ENCODE results near the gene SFRP2.

Gene SFRP2

GRCh38 chr4:153798901-153799693, 10.2 kb upstream of the SFRP2 start:
- H3K4me3 ChIP-seq (ENCODE audit: low read depth, low read length), result no peak overlapping the region
- no peak for DNase-seq (ENCODE audit: low read depth)

GRCh38 chr4:153798420-153798819, 9.5 kb upstream of the SFRP2 start:
- H3K4me3 ChIP-seq (ENCODE audit: low read depth, low read length), result no peak overlapping the region
- DNase-seq (ENCODE audit: low read depth), result no peak

- DNase-seq (ENCODE audit: low read depth), result no peak
- H3K4me3 ChIP-seq (ENCODE audit: low read depth, low read length), result no peak overlapping the region
These were observed 5.1 kb upstream of the SFRP2 start for GRCh38 chr4:153794006-153794405.

GRCh38 chr4:153792618-153793247, 3.9 kb upstream of the SFRP2 start:
- no peak for DNase-seq (ENCODE audit: low read depth)
- peak overlapping the region; percentile 30 for H3K4me3 ChIP-seq (ENCODE audit: low read depth, low read length)

- peak overlapping the region; percentile 30 for H3K4me3 ChIP-seq (ENCODE audit: low read depth, low read length)
- no peak for DNase-seq (ENCODE audit: low read depth)
These were observed 3.1 kb upstream of the SFRP2 start for GRCh38 chr4:153791746-153792617.

GRCh38 chr4:153790962-153791551, 2.2 kb upstream of the SFRP2 start:
- peak overlapping the region; percentile 27 for H3K4me3 ChIP-seq (ENCODE audit: low read depth, low read length)
- DNase-seq (ENCODE audit: low read depth), result no peak

- H3K4me3 ChIP-seq (ENCODE audit: low read depth, low read length), result no peak overlapping the region
- no peak for DNase-seq (ENCODE audit: low read depth)
These were observed 1.6 kb upstream of the SFRP2 start for GRCh38 chr4:153790500-153790865.

- H3K4me3 ChIP-seq (ENCODE audit: low read depth, low read length), result peak overlapping the region; percentile 46
- no peak for DNase-seq (ENCODE audit: low read depth)
These were observed 1.0 kb upstream of the SFRP2 start for GRCh38 chr4:153789741-153790499.

- H3K4me3 ChIP-seq (ENCODE audit: low read depth, low read length), result peak overlapping the region; percentile 46
- no peak for DNase-seq (ENCODE audit: low read depth)
These were observed 851 bp downstream of the SFRP2 start for GRCh38 chr4:153788051-153788412.

GRCh38 chr4:153787575-153787974, 1.3 kb downstream of the SFRP2 start:
- H3K4me3 ChIP-seq (ENCODE audit: low read depth, low read length), result peak overlapping the region; percentile 20
- DNase-seq (ENCODE audit: low read depth), result no peak

- peak overlapping the region; percentile 6 for H3K4me3 ChIP-seq (ENCODE audit: low read depth, low read length)
These were observed 1.8 kb downstream of the SFRP2 start for GRCh38 chr4:153787061-153787560.

GRCh38 chr4:153785910-153786721, 2.8 kb downstream of the SFRP2 start:
- DNase-seq (ENCODE audit: low read depth), result no peak
- no peak overlapping the region for H3K4me3 ChIP-seq (ENCODE audit: low read depth, low read length)

More at GRCh38 chr4:153787061-153787560, 1.8 kb downstream of the SFRP2 start:
- no peak for DNase-seq (ENCODE audit: low read depth)

- no peak overlapping the region for H3K4me3 ChIP-seq (ENCODE audit: low read depth, low read length)
- no peak for DNase-seq (ENCODE audit: low read depth)
These were observed 4.7 kb downstream of the SFRP2 start for GRCh38 chr4:153784166-153784699.

GRCh38 chr4:153782581-153782980, 6.3 kb downstream of the SFRP2 start:
- no peak overlapping the region for H3K4me3 ChIP-seq (ENCODE audit: low read depth, low read length)
- DNase-seq (ENCODE audit: low read depth), result peak; percentile 73

GRCh38 chr4:153781717-153782416, 7.0 kb downstream of the SFRP2 start:
- no peak overlapping the region for H3K4me3 ChIP-seq (ENCODE audit: low read depth, low read length)
- DNase-seq (ENCODE audit: low read depth), result peak; percentile 86

GRCh38 chr4:153781280-153781679, 7.6 kb downstream of the SFRP2 start:
- H3K4me3 ChIP-seq (ENCODE audit: low read depth, low read length), result no peak overlapping the region
- no peak for DNase-seq (ENCODE audit: low read depth)

- H3K4me3 ChIP-seq (ENCODE audit: low read depth, low read length), result no peak overlapping the region
- no peak for DNase-seq (ENCODE audit: low read depth)
These were observed 8.0 kb downstream of the SFRP2 start for GRCh38 chr4:153780876-153781275.
